DOHH2 (cell line): ENCODE data around the gene ODAD4.

Source experiments
- H3F3A ChIP-seq: fragments of 200-600 bp; sonication (generic), shearing (Covaris generic); 2 replicates; pipeline ENCODE4 v1.6.0; 2016; ENCODE audit warnings: antibody characterized with exemption, mild to moderate bottlenecking; ENCODE audit not compliant: control insufficient read depth, insufficient read depth
- H3K27ac ChIP-seq: fragments of 200-600 bp; sonication (generic); 2 replicates; pipeline ENCODE4 v1.5.1; 2014; ENCODE audit warnings: low read depth, mild to moderate bottlenecking, low read length, moderate library complexity
- H3K27me3 ChIP-seq: fragments of 200-600 bp; sonication (generic); 2 replicates; pipeline ENCODE4 v1.6.1; 2014; ENCODE audit warnings: mild to moderate bottlenecking, low read length, mixed read lengths; ENCODE audit not compliant: control insufficient read depth
- H3K36me3 ChIP-seq: fragments of 200-600 bp; sonication (generic); 2 replicates; pipeline ENCODE4 v1.6.1; 2014; ENCODE audit warnings: mild to moderate bottlenecking, low read length, moderate library complexity, mixed read lengths; ENCODE audit not compliant: control insufficient read depth
- H3K4me1 ChIP-seq: fragments of 200-600 bp; sonication (generic); 2 replicates; pipeline ENCODE4 v1.6.1; 2014; ENCODE audit warnings: mild to moderate bottlenecking, low read length, mixed read lengths; ENCODE audit not compliant: control insufficient read depth
- H3K4me2 ChIP-seq: fragments of 200-600 bp; sonication (generic); 2 replicates; pipeline ENCODE4 v1.6.0; 2014; ENCODE audit warnings: mild to moderate bottlenecking, low read length, moderate library complexity
- H3K4me3 ChIP-seq: fragments of 200-600 bp; sonication (generic); 2 replicates; pipeline ENCODE4 v1.5.1; 2014; ENCODE audit warnings: mild to moderate bottlenecking, low read length, mixed read lengths
- H3K79me2 ChIP-seq: fragments of 200-600 bp; sonication (generic); 2 replicates; pipeline ENCODE4 v1.6.1; 2014; ENCODE audit warnings: mild to moderate bottlenecking, low read length, mixed read lengths; ENCODE audit not compliant: control insufficient read depth
- H3K9me2 ChIP-seq: fragments of 200-600 bp; sonication (generic); replicated peaks from 2 replicates; pipeline ENCODE4 v1.6.1; 2014; ENCODE audit warnings: mild to moderate bottlenecking, low read length, mixed read lengths; ENCODE audit not compliant: control insufficient read depth
- H3K9me3 ChIP-seq: fragments of 200-600 bp; sonication (generic); 2 replicates; pipeline ENCODE4 v1.6.1; 2014; ENCODE audit warnings: antibody characterized with exemption, low read length, mixed read lengths; ENCODE audit not compliant: control insufficient read depth, insufficient read depth
- H4K20me1 ChIP-seq: fragments of 200-600 bp; sonication (generic); 2 replicates; pipeline ENCODE4 v1.6.0; 2014; ENCODE audit warnings: low read depth, mild to moderate bottlenecking, antibody characterized with exemption, low read length, moderate library complexity; ENCODE audit not compliant: control insufficient read depth, insufficient read depth
- EZH2phosphoT487 ChIP-seq: fragments of 200-600 bp; sonication (generic); IDR thresholded peaks from 2 replicates; pipeline ENCODE4 v1.6.1; 2017; ENCODE audit warnings: borderline replicate concordance, mild to moderate bottlenecking, antibody characterized with exemption, low read length, moderate library complexity, mixed read lengths
- TF ChIP-seq, protein P1 (sequence below): fragments of 200-600 bp; sonication (generic); IDR thresholded peaks from one replicate; pipeline ENCODE4 v1.5.1; 2014; ENCODE audit warnings: antibody characterized with exemption, mild to moderate bottlenecking, low read depth, low read length; ENCODE audit not compliant: poor library complexity, severe bottlenecking

The ODAD4 gene

DNA sequence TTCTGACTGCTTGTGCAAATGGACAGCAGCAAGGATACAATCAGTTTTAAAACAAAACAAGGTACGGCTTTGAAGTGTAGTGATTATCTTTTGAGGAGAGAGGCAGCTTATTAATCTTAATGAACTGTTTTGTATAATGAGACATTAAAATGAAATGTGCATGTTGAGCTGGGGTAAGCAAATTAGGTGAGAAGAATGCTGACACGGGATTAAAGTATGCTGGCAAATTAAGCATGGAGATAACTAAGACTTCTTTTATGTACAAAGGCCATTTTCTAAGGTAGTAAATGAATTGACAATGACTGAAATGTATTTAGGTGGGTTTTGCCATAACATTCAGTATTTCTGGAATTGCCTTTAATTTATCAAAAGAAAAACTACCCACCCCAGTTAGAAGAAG lies 68.1 kb downstream of the ODAD4 start:
- Histone ChIP-seq H3K79me2 (peaks cover 37% of the 10 kb centered on the region), H3K9me3 (no peaks in the 10 kb centered on the region), H3K27ac (no peak overlapping the region)

DNA sequence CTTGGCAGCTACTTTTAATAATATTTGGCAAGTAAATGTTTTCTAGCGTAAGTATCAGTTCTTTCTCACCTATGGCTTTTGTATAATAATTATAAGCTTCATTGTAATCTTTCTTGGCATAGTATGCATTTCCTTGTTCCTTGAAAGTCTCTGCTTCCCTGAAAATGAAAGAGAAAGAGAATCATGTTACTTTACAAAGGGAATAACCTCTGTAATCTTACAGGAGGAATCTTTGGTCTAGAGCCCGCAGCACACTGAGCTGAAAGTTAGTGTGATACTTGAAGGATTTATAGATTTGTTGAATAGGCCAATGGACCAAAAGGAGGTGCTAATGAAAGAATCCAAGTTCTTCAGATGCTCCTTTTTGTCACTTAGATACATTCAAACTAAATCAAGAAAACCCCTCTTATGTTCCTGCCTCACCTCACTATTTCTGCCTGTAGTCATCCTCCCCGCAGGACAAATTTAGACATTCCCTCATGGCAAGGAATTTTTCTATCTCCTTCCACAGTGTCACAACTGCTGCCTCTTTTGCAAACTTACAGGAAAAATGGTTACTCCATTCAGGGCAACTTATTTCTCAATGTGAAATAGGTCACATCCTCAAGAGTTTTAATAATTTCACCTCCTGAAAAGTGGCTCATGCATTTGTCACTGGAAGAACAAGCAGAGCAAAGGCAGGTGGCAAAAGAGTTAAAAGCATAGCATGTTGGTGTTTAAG lies 70.2 kb downstream of the ODAD4 start:
- Histone ChIP-seq H3K4me2 (no peak overlapping the region), H3K79me2 (peaks cover 54% of the 10 kb centered on the region), H3K27me3 (no peaks in the 10 kb centered on the region), H3K9me2 (no peaks in the 10 kb centered on the region), H4K20me1 (0 out of 2 replicates have a peak, but pooled peaks cover 3% of the 10 kb centered on the region), H3K9me3 (no peaks in the 10 kb centered on the region), H3K36me3 (peaks cover 82% of the 10 kb centered on the region), H3F3A (peaks cover 7% of the 10 kb centered on the region), H3K27ac (no peak overlapping the region), H3K4me1 (peaks cover 29% of the 10 kb centered on the region), H3K4me3 (no peak overlapping the region)
- TF ChIP-seq, protein P1, sequence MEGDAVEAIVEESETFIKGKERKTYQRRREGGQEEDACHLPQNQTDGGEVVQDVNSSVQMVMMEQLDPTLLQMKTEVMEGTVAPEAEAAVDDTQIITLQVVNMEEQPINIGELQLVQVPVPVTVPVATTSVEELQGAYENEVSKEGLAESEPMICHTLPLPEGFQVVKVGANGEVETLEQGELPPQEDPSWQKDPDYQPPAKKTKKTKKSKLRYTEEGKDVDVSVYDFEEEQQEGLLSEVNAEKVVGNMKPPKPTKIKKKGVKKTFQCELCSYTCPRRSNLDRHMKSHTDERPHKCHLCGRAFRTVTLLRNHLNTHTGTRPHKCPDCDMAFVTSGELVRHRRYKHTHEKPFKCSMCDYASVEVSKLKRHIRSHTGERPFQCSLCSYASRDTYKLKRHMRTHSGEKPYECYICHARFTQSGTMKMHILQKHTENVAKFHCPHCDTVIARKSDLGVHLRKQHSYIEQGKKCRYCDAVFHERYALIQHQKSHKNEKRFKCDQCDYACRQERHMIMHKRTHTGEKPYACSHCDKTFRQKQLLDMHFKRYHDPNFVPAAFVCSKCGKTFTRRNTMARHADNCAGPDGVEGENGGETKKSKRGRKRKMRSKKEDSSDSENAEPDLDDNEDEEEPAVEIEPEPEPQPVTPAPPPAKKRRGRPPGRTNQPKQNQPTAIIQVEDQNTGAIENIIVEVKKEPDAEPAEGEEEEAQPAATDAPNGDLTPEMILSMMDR: no peak
- no peak for TF ChIP-seq EZH2phosphoT487

More for the DNA sequence above, 68.1 kb downstream of the ODAD4 start:
- Histone ChIP-seq H3K27me3 (no peaks in the 10 kb centered on the region), H3K9me2 (no peaks in the 10 kb centered on the region), H3K4me1 (peaks cover 33% of the 10 kb centered on the region), H4K20me1 (peaks cover 3% of the 10 kb centered on the region; the same call in 1 of the 2 replicates), H3K4me3 (no peak overlapping the region), H3K36me3 (peaks cover 90% of the 10 kb centered on the region), H3K4me2 (no peak overlapping the region), H3F3A (peaks cover 7% of the 10 kb centered on the region)
- TF ChIP-seq, protein P1: no peak
- TF ChIP-seq EZH2phosphoT487: no peak

DNA sequence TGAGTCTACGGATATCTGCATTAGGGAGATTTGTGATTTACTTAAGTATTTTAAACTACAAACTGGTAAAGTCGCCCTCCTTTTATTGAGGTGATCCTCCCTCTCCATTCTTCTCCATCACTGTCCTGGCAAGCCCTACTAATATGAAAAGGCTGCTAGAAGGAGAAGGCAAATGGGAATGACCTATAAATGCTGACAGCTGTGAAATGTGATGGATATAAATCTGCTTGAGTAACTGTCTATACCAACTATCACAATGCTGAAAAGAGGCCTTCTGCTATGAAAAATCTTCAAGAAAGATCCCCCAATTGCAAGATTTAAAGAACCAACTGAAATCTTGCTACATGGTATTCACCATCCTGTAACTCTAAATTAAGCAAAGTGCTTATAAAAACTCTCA lies 71.3 kb downstream of the ODAD4 start:
- Histone ChIP-seq H3F3A (peaks cover 5% of the 10 kb centered on the region), H3K79me2 (peaks cover 66% of the 10 kb centered on the region), H3K27me3 (no peaks in the 10 kb centered on the region), H3K9me3 (no peaks in the 10 kb centered on the region), H4K20me1 (0 out of 2 replicates have a peak, but pooled peaks cover 3% of the 10 kb centered on the region), H3K4me3 (no peak overlapping the region), H3K9me2 (no peaks in the 10 kb centered on the region), H3K4me1 (peaks cover 17% of the 10 kb centered on the region), H3K27ac (no peak overlapping the region), H3K36me3 (peaks cover 71% of the 10 kb centered on the region), H3K4me2 (no peak overlapping the region)
- TF ChIP-seq, protein P1: no peak
- TF ChIP-seq EZH2phosphoT487: no peak
